Liver (tissue), 9 donors: ENCODE results near the gene SGPP2. TPM values are rescaled to one million over a fixed set of nuclear protein-coding genes. Genes with fewer than 3 reads are reported as not detected.

Experiments
- DNase-seq: peaks from one replicate; pipeline ENCODE4 v3.0.0-alpha.2; 2017; ENCODE audit warnings: low spot score
- H3K27ac ChIP-seq, 2 donors: one replicate each; pipeline ENCODE4 v1.7.0; 2013; ENCODE audit warnings: inconsistent platforms in 2 of 2, low read length in 2 of 2, control low read depth in 1 of 2, low read depth in 1 of 2, mild to moderate bottlenecking in 1 of 2
- H3K27me3 ChIP-seq, 4 donors: one replicate each; pipeline versions ENCODE4 v1.6.1 to v1.7.0; 2013; ENCODE audit warnings: low read length in 3 of 4, inconsistent platforms in 1 of 4, mild to moderate bottlenecking in 1 of 4, moderate library complexity in 1 of 4; ENCODE audit not compliant: control insufficient read depth in 4 of 4, insufficient read depth in 4 of 4
- H3K36me3 ChIP-seq, 4 donors: one replicate each; pipeline versions ENCODE4 v1.6.1 to v1.7.0; 2013; ENCODE audit warnings: low read length in 3 of 4, mild to moderate bottlenecking in 3 of 4, low read depth in 1 of 4, moderate library complexity in 1 of 4; ENCODE audit not compliant: control insufficient read depth in 4 of 4, insufficient read depth in 3 of 4
- H3K4me1 ChIP-seq, 4 donors: one replicate each; pipeline versions ENCODE4 v1.6.1 to v1.7.0; 2013; ENCODE audit warnings: low read length in 3 of 4, mild to moderate bottlenecking in 3 of 4, moderate library complexity in 1 of 4; ENCODE audit not compliant: control insufficient read depth in 4 of 4, insufficient read depth in 4 of 4
- H3K4me3 ChIP-seq, 3 donors: one replicate each; pipeline versions ENCODE4 v1.6.1 to v1.7.0; 2013; ENCODE audit warnings: low read length in 3 of 3, control low read depth in 1 of 3, low read depth in 1 of 3, mild to moderate bottlenecking in 1 of 3
- H3K9ac ChIP-seq, 2 donors: one replicate each; pipeline ENCODE4 v1.7.0; 2013; ENCODE audit warnings: low read length in 2 of 2, mild to moderate bottlenecking in 2 of 2, moderate library complexity in 2 of 2, control low read depth in 1 of 2, low read depth in 1 of 2
- H3K9me3 ChIP-seq, 4 donors: one replicate each; pipeline versions ENCODE4 v1.6.1 to v1.7.0; 2013; ENCODE audit warnings: low read length in 3 of 4; ENCODE audit not compliant: control insufficient read depth in 4 of 4
- EGR1 ChIP-seq, 2 donors: IDR thresholded peaks; 2 replicates each; pipeline ENCODE4 v1.6.1; 2016 to 2018; ENCODE audit warnings: antibody characterized with exemption in 2 of 2, low read depth in 2 of 2
- FOXA1 ChIP-seq: IDR thresholded peaks from 2 replicates; pipeline ENCODE4 v1.6.1; 2016; ENCODE audit warnings: antibody characterized with exemption
- FOXA2 ChIP-seq: IDR thresholded peaks from 2 replicates; pipeline ENCODE4 v1.6.1; 2016; ENCODE audit warnings: antibody characterized with exemption
- GABPA ChIP-seq, 2 donors: IDR thresholded peaks in 1 of 2; conservative IDR thresholded peaks in 1 of 2; 2 replicates each; pipeline ENCODE4 v1.6.1; 2016; ENCODE audit warnings: antibody characterized with exemption in 2 of 2, mild to moderate bottlenecking in 1 of 2, moderate library complexity in 1 of 2
- HNF4A ChIP-seq, 2 donors: conservative IDR thresholded peaks; 2 replicates each; pipeline ENCODE4 v1.6.1; 2016; ENCODE audit warnings: antibody characterized with exemption in 2 of 2, mild to moderate bottlenecking in 2 of 2
- HNF4G ChIP-seq: IDR thresholded peaks from 2 replicates; pipeline ENCODE4 v1.6.1; 2016; ENCODE audit warnings: antibody characterized with exemption
- NR2F2 ChIP-seq: IDR thresholded peaks from 2 replicates; pipeline ENCODE4 v1.6.1; 2016; ENCODE audit warnings: antibody characterized with exemption
- RAD21 ChIP-seq, 2 donors: IDR thresholded peaks; 2 replicates each; pipeline ENCODE4 v1.6.1; 2016; ENCODE audit warnings: antibody characterized with exemption in 2 of 2, mild to moderate bottlenecking in 2 of 2
- RXRA ChIP-seq, 2 donors: IDR thresholded peaks; 2 replicates each; pipeline ENCODE4 v1.6.1; 2017 to 2018; ENCODE audit warnings: antibody characterized with exemption in 2 of 2, mild to moderate bottlenecking in 1 of 2
- SP1 ChIP-seq: IDR thresholded peaks from 2 replicates; pipeline ENCODE4 v1.6.1; 2018; ENCODE audit warnings: antibody characterized with exemption, mild to moderate bottlenecking
- TAF1 ChIP-seq: conservative IDR thresholded peaks from 2 replicates; pipeline ENCODE4 v1.6.1; 2016; ENCODE audit warnings: antibody characterized with exemption, mild to moderate bottlenecking
- YY1 ChIP-seq: IDR thresholded peaks from 2 replicates; pipeline ENCODE4 v1.6.1; 2016; ENCODE audit warnings: antibody characterized with exemption, mild to moderate bottlenecking
- WGBS: extraction: QIAGEN DNeasy Blood & Tissue Kit; methylation state at CpG from one replicate; pipeline ENCODE4 v1.1.7; 2013; 5-methylcytosine and 5-hydroxymethylcytosine counted together
- polyA plus RNA-seq, 2 donors: library from polyadenylated mRNA; stranded (reverse) in 1 of 2; unstranded in 1 of 2; fragments of 200-250 nt in 1 of 2; fragments of >200 nt in 1 of 2; fragmentation: Nextera tagmentation in 1 of 2; extraction: Ambion mirVana in 1 of 2; gene quantifications; one replicate each; pipeline versions ENCODE4 v1.2.1 to v1.2.3, GENCODE V29; 2013 to 2015
- total RNA-seq, 2 donors: library from RNA; depleted of rRNA; stranded (reverse); fragments of >200 nt; gene quantifications; one replicate each; pipeline ENCODE4 v1.2.3, GENCODE V29; 2014
- TF ChIP-seq, protein P1 (sequence below): IDR thresholded peaks from 2 replicates; pipeline ENCODE4 v1.6.1; 2016; ENCODE audit warnings: antibody characterized with exemption, mild to moderate bottlenecking
- TF ChIP-seq, protein P2 (sequence below): IDR thresholded peaks from 2 replicates; pipeline ENCODE4 v1.6.1; 2016; ENCODE audit warnings: antibody characterized with exemption
- TF ChIP-seq, protein P3 (sequence below): IDR thresholded peaks from 2 replicates; pipeline ENCODE4 v1.6.1; 2016; ENCODE audit warnings: antibody characterized with exemption
- TF ChIP-seq, protein P4 (sequence below): IDR thresholded peaks from 2 replicates; pipeline ENCODE4 v1.6.1; 2016; ENCODE audit warnings: antibody characterized with exemption
- donor health status: healthy.
- donor health status: healthy.
- donor health status: healthy.
- donor health status: healthy.
- donor health status: healthy.

SGPP2 gene
- total and polyA plus RNA-seq, 4 donors = 0.16 to 0.33 (median 0.31) TPM; not detected in 1

DNA sequence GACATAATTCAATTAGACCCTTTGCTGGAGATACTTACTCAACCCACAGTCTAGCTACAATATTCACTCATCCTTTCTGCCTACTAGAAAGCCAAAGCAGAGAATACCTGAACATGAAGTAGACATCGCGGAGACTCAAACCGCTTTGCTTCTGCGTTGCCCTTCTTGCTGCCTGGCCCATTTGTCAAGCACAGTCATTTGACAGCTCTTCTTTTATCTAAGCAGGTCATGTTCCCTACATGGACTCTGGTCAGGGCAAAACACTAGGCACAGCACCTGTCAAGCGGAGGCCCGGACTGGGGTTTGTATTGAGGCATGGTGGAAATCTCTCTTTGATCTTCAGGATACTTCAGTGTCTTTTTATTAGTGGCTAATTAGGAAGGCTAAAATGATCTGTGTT, 141.9 kb downstream of the SGPP2 start (continued):
- TF ChIP-seq, protein P1, sequence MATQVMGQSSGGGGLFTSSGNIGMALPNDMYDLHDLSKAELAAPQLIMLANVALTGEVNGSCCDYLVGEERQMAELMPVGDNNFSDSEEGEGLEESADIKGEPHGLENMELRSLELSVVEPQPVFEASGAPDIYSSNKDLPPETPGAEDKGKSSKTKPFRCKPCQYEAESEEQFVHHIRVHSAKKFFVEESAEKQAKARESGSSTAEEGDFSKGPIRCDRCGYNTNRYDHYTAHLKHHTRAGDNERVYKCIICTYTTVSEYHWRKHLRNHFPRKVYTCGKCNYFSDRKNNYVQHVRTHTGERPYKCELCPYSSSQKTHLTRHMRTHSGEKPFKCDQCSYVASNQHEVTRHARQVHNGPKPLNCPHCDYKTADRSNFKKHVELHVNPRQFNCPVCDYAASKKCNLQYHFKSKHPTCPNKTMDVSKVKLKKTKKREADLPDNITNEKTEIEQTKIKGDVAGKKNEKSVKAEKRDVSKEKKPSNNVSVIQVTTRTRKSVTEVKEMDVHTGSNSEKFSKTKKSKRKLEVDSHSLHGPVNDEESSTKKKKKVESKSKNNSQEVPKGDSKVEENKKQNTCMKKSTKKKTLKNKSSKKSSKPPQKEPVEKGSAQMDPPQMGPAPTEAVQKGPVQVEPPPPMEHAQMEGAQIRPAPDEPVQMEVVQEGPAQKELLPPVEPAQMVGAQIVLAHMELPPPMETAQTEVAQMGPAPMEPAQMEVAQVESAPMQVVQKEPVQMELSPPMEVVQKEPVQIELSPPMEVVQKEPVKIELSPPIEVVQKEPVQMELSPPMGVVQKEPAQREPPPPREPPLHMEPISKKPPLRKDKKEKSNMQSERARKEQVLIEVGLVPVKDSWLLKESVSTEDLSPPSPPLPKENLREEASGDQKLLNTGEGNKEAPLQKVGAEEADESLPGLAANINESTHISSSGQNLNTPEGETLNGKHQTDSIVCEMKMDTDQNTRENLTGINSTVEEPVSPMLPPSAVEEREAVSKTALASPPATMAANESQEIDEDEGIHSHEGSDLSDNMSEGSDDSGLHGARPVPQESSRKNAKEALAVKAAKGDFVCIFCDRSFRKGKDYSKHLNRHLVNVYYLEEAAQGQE = no peak

DNA sequence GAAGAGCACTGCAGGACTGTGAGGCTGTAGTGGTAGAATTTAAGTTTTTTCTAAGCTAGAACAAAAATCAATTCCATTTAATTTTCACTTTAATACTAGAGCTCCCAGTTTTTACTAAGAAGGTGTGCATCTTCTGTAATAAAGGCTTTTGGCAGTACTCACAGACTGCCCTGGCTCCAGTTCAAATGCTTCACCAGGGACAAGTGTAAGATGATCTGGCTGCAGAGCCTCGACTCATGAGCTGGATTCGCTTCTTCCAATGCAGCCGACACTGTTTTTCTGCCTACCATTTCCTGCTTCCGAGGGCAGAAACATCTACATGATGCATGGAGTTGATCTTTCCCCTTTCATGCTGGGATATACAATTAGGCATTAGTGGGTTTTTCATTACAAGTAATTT, 144.5 kb downstream of the SGPP2 start:
- 85% methylated on average over 4 of the region's 4 CpGs for WGBS
- no peaks in the 10 kb centered on the region for H3K9me3 ChIP-seq
- no peaks in the 10 kb centered on the region for H3K27me3 ChIP-seq
- peaks cover 0 to 6% (median 1%) of the 10 kb centered on the region in 4 donors for H3K4me1 ChIP-seq
- H3K9ac ChIP-seq = no peak overlapping the region
- peaks cover 0 to 15% (median 7%) of the 10 kb centered on the region in 4 donors for H3K36me3 ChIP-seq
- H3K4me3 ChIP-seq = no peak overlapping the region
- no peak for DNase-seq
- TF ChIP-seq FOXA2 (no peak), GABPA (IDR thresholded peaks at IDR 0.05 in 1 of 2, conservative IDR thresholded peaks at IDR 0.05 in 1 of 2) (no peak)
- no peak overlapping the region for H3K27ac ChIP-seq

DNA sequence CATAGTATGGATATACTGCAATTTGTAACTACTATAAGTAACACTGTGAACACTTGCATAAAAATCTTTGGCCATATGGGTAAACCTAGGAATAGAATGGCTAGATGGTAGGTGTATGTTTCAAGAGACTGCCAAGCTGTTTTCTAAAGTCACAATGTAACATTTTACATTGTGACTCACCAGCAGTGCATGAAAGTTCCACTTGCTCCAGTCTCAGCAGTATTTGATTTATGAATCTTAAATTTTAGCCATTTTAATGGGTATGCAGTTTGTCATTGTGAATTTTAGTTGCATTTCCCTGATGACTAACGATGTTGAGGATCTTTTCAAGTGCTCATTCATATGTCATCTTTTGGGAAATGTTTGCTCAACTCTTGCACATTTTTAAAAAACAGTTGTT, 145.5 kb downstream of the SGPP2 start:
- Histone ChIP-seq H3K9me3 (no peaks in the 10 kb centered on the region), H3K36me3 (peaks cover 0 to 15% (median 7%) of the 10 kb centered on the region in 4 donors), H3K27ac (no peak overlapping the region), H3K4me1 (peaks cover 0 to 6% (median 1%) of the 10 kb centered on the region in 4 donors), H3K27me3 (no peaks in the 10 kb centered on the region), H3K4me3 (no peak overlapping the region), H3K9ac (no peak overlapping the region)
- WGBS = 93% methylated on average over 1 of the region's 1 CpG
- DNase-seq = no peak
- TF ChIP-seq, protein P2, sequence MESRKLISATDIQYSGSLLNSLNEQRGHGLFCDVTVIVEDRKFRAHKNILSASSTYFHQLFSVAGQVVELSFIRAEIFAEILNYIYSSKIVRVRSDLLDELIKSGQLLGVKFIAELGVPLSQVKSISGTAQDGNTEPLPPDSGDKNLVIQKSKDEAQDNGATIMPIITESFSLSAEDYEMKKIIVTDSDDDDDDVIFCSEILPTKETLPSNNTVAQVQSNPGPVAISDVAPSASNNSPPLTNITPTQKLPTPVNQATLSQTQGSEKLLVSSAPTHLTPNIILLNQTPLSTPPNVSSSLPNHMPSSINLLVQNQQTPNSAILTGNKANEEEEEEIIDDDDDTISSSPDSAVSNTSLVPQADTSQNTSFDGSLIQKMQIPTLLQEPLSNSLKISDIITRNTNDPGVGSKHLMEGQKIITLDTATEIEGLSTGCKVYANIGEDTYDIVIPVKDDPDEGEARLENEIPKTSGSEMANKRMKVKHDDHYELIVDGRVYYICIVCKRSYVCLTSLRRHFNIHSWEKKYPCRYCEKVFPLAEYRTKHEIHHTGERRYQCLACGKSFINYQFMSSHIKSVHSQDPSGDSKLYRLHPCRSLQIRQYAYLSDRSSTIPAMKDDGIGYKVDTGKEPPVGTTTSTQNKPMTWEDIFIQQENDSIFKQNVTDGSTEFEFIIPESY = no peak
- TF ChIP-seq, protein P1 = no peak
- TF ChIP-seq GABPA (IDR thresholded peaks at IDR 0.05 in 1 of 2, conservative IDR thresholded peaks at IDR 0.05 in 1 of 2) (no peak), FOXA1 (no peak), RXRA (IDR thresholded peaks at IDR 0.05) (no peak), HNF4A (conservative IDR thresholded peaks at IDR 0.05) (no peak), HNF4G (no peak), RAD21 (IDR thresholded peaks at IDR 0.05) (no peak), EGR1 (IDR thresholded peaks at IDR 0.05; ENCODE audit: low read depth in 2 of 2) (no peak), SP1 (no peak), FOXA2 (no peak), NR2F2 (no peak), TAF1 (no peak), YY1 (no peak)
- TF ChIP-seq, protein P3, sequence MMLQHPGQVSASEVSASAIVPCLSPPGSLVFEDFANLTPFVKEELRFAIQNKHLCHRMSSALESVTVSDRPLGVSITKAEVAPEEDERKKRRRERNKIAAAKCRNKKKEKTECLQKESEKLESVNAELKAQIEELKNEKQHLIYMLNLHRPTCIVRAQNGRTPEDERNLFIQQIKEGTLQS = no peak
- TF ChIP-seq, protein P4, sequence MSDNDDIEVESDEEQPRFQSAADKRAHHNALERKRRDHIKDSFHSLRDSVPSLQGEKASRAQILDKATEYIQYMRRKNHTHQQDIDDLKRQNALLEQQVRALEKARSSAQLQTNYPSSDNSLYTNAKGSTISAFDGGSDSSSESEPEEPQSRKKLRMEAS = no peak
